Hematopoietic multipotent progenitor cell treated with erythropoietin and hydrocortisone succinate and interleukin-3 and kit ligand, for 4 days (in vitro differentiated cells): Measurements from ENCODE around the gene DAPK2.
"Not testable (repeated sequence)": the region's sequence is repeated elsewhere in the genome, so short reads cannot be mapped to it uniquely, and the experiment has no call there.

Experiments
- DNase-seq: peaks from one replicate; pipeline ENCODE4 v3.0.0-alpha.2; 2015

The DAPK2 gene

DNA sequence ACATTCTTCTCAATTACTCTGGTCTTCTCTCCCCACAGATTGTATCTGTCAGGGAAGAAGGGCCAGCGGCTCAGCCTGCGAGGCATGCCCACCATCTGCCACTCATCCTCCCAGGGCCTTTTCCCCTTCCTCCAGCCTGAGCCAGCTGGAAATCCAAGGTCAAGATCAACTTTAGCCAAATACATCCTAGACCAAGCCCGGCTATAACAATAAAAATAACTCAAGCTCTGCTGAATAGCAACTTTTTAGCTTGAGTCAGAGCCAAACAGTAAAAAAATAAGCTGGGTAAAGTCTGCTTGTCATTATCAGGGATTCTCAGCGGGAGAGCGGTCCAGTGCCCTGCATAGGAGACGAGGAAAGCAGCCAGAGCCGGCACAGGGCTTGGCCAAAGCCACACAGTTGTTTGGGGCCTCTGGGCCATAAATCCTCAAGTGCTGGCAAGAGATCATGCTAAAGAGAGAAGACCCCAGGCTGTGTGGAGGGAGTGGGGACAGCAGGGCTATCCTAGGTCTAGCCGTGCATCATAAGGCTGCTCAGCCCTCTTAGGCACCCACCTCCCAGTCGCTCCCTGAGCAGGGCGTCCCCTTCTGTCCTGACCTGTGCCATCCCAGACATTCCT, 136.4 kb downstream of the DAPK2 start:
- DNase-seq: no peak

- no peak for DNase-seq
Observed at GRCh38 chr15:63908991-63909390, 137.3 kb downstream of the DAPK2 start.

DNA sequence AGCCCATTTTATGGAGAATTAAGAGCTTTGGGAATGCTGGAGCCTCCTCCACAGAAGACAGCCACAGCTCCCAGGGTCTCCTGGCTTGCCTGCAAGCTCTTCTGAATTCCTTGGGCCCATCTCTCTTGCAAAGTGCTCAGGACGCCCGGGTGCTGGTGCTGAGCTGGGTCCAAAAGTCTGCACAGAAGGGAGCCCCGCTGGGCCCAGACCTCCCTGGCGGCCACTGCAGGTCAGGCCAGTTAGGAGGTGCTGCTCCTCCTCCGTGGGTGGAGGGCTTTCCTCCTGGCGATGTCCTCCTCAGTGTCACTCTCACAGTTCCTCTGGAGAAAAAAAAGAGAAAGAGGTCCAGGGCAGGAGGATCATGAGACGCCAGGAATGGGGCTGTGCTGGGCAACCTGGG, 138.0 kb downstream of the DAPK2 start:
- no peak for DNase-seq

GRCh38 chr15:63907521-63907920, 138.8 kb downstream of the DAPK2 start:
- no peak for DNase-seq

DNA sequence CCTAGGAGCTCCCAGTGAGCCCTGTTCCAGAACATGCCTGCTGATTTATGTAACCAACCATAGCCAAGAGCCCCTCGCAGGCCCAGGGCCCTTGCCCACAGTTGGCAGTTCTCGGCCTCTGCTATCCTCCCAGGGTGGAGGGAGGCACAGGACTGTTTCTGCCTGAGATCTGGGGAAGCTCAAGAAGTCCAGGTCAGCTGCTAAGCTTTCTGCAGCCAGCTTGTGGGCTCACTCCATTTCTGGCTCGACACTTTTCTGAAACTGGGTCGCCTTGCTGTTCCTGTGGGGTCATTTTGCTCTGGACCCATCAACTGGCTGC, 140.1 kb downstream of the DAPK2 start:
- DNase-seq: no peak

GRCh38 chr15:63905558-63906265, 140.6 kb downstream of the DAPK2 start:
- DNase-seq: peak; percentile 70

- DNase-seq: no peak
Observed at GRCh38 chr15:63905131-63905530, 141.2 kb downstream of the DAPK2 start.

DNA sequence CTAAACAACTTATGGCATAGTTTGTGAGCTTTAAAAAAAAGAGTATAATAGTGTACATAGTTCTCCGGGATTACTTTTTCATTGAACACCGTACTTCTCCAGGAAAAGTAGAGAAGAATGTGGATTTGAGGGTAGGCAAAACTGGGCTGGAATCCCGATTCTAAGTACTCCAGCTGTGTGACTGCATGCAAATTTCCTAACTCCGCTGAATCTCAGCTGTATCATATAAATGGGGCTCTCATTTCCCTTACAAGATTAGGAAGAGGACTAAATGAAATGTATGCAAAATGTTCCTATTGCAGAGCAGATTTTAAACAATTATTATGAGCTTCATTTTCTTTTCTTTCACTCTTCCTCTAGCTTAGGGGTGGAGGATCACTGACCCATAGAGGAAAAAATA, 142.2 kb downstream of the DAPK2 start:
- DNase-seq: no peak

- DNase-seq: no peak
Observed at GRCh38 chr15:63902671-63903035, 143.6 kb downstream of the DAPK2 start.

GRCh38 chr15:63901912-63902670, 144.2 kb downstream of the DAPK2 start:
- no peak for DNase-seq

- DNase-seq: no peak
Observed at GRCh38 chr15:63900306-63900705, 146.0 kb downstream of the DAPK2 start.

- DNase-seq: not testable (repeated sequence)
Observed at GRCh38 chr15:63899606-63900005, 146.7 kb downstream of the DAPK2 start.

DNA sequence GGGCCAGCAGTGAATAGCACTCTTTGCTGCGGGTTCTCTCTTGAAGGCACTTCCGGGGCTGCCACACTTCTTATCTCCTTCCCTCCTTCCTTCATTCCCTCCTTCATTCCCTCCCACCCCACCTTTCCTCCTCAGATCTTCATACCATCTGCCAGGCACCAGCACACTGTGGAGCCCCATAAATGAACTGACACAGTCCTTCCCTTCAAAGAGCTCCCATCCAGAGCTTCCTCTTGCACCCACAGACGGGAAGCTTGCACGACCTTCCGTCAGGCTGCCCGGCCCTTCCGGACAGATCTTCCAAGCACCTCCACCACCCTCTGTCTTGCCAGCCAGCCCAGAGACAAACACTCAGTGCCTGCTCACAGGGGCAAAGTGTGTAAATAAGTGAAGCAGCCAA, 147.1 kb downstream of the DAPK2 start:
- DNase-seq: peak; percentile 34

- peak; percentile 93 for DNase-seq
Observed at GRCh38 chr15:63896336-63897115, 149.8 kb downstream of the DAPK2 start.

DNA sequence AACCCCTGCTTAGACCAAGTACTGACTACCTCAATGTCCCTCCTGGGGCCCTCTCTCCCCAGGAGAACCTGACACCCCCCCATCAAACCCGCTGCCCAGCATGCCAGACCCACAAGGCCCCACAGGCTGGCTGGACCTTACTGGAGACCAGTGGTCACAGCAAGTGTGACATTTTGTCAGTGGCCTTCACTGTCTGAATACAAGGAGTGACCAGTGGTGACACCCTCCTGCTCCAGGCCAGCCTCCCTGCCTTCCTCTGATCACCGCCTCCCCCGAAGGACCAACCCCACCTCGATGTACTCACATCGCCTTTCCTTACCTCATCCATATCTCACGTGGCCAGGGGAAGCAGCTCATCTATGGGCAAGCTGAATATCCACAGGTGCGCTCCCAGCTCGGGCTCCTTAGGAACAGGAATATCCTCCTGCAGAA, 150.5 kb downstream of the DAPK2 start:
- no peak for DNase-seq

DNA sequence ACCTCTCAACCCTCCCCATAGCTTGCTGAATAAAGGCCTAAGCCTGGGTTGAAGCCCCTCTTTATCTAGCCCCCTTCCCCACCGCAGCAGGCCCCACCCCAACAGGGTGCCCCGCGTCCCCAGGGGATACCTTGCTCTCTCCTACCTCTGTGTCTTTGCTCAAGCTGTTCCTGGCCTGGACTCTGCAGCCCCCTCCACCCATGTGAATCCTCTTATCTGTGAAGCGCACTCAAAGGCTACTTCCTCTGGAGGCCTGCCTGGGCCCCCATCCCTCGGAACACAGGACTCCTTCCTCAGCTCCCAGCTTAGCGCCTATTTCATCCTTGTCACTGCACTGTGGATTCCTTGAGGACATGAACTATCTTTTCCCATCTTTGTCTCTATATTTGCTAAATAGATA, 151.1 kb downstream of the DAPK2 start:
- DNase-seq: peak; percentile 92

GRCh38 chr15:63894662-63894949, 151.7 kb downstream of the DAPK2 start:
- no peak for DNase-seq

DNA sequence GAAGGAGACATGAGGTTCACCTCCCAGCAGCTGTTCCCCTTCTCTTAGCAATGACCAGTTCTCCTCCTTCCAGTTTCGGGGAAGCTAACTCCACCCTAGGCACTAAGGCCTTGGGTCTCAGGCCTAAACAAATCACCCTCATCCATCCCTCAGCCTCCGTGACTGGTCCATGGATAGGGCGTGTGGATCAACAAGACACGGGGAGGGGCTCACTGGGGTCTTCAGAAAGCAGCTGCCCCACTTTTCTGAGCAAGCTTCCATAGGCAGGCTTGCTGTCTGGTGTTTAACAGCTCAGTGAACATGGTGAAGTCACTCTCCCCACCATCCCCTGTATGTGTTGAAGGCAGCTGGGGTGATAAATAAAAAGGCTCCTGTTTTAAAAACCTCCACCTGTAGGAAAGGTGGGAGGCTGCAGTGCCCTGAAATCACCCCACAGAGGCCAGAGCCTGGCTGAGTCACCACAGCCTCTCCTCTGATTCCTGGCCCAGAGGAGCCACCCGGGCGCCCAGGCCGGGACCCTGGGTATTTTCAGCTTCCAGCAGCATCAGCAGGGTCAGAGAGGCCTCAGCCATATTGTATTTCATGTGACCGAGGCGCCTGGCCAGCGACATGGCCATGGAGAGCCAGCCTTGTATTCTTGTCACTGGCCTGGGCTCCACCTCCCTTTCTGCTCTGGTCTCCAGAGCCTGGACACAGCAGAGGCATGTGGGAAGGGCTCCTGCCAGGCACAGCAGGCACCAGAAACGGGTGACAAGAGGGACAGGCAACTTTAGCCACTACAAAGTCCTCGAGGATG, 152.2 kb downstream of the DAPK2 start:
- DNase-seq: no peak

- peak; percentile 95 for DNase-seq
Observed at GRCh38 chr15:63892794-63893441, 153.4 kb downstream of the DAPK2 start.

DNA sequence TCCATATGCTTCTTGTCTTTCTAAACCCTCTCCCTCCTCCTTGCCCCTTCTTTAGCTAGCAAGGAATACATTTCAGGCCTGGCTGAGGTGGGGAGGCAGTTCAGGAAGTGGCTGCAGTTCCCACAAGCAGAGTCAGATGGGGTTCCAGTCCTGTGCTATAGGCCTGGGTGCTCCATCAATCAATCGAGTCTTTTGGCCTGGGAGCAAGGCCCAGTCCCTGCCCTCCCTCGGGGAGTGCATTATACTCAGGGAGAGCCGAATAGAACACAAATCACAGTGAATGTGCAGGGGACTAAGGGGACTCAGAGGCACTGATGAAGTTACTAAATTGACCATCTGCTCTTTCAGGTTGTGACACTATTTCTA, 154.5 kb downstream of the DAPK2 start:
- peak; percentile 42 for DNase-seq

GRCh38 chr15:63891079-63891767, 155.1 kb downstream of the DAPK2 start:
- DNase-seq: peak; percentile 88

GRCh38 chr15:63890617-63891016, 155.7 kb downstream of the DAPK2 start:
- DNase-seq: no peak
